Cerebellar nuclear complex (tissue), 1 donor: ENCODE data around the gene CEP85L.
"Not testable (repeated sequence)": the region's sequence is repeated elsewhere in the genome, so short reads cannot be mapped to it uniquely, and the experiment has no call there.

ENCODE experiments used
- DNase-seq, 2 experiments: peaks; one replicate each; lab custom pipeline; 2025; lab: John Stamatoyannopoulos, UW

The CEP85L gene

GRCh38 chr6:118500130-118501015 is 151.0 kb downstream of the CEP85L start:
- DNase-seq, result no peak

GRCh38 chr6:118495485-118496280 is 155.7 kb downstream of the CEP85L start:
- no peak for DNase-seq

DNA sequence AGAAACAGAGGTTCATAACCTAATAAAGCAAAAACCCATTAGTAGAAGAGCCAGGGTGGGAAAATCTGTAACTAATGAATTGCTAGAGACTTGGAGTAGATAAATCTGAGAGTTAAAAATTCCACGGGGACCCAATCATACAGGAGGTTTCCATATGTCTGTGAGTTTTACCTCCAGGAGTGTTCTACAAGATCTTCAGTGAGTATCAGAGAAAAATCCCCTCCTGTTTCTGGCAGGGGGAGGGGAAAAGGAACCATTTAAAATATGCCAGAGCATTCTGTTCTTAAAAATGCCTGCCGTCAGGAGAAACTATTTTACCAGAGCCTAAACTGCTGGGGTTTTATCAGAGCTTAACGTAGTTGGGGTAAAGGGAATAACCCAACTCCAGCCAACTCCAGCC is 157.3 kb downstream of the CEP85L start:
- no peak for DNase-seq

DNA sequence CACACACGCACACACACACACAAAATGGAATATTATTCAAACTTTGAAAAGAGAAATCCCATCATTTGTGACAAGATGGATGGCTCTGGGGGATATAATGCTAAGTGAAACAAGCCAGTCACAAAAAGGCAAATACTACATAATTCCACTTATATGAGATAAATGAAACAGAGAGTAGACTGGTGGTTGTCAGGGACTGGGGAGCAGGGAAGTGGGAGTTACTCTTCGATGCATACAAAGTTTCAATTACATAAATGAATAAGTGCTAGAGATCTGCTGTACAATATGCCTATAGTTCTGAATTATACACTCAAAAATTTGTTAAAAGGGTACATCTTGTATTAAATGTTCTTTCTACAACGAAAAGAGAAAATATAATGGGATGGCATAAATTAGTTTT is 161.4 kb downstream of the CEP85L start:
- DNase-seq, result no peak

DNA sequence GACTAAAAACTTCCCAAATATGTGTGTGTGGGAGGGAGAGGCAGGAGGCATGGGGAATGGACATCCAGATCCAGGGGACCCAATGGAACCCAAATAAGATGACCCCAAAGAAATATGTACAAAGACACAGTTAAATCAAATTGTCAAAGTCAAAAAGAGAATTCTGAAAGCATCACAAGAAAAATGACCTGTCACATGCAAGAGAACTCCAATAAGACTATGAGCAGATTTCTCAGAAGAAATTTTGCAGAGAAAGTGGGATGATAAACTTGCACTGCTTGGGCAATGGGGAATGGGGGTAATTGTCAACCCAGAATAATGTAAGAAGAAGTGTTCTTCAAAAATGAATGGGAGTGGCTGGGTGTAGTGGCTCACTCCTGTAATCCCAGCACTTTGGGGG is 162.8 kb downstream of the CEP85L start:
- no peak for DNase-seq

GRCh38 chr6:118485601-118486550 is 165.5 kb downstream of the CEP85L start:
- DNase-seq, result no peak

GRCh38 chr6:118476551-118476950 is 174.8 kb downstream of the CEP85L start:
- DNase-seq, result no peak

DNA sequence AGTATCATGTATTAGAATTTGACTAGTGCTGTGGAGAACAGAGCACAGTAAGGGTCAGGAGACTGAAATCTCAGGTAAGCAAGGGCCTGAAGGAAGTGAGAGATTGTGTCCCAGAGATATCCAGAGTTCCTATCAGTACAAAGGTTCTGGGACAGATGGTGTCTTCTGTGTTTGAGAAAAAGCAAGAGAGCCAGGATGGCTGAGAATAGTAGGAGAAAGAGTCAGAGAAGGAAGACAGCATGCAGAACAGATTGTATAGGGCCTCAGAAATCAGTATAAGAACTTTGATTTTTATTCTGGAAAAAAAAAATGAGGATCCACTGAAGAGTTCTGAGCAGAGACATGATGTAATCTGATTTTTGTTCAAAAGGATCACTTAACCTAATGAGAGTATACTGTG is 178.1 kb downstream of the CEP85L start:
- no peak for DNase-seq

DNA sequence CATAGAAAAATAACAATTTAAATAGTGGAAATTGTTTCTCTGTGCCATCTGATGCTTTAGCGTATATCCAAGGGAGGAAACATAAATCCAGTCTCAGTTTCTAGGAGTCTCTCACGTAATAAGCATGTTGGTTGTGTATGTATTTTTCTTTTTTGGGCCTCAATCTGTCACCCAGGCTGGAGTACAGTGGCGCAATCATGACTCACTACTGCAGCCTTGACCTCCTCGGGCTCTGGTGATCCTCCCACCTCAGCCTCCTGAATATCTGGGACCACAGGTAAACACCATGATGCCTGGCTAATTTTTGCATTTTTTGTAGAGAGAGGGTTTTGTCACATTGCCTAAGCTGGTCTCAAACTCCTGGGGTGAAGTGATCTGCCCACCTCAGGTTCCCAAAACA is 181.9 kb downstream of the CEP85L start:
- DNase-seq, result no peak

GRCh38 chr6:118468682-118469465 is 182.5 kb downstream of the CEP85L start:
- DNase-seq, result no peak

DNA sequence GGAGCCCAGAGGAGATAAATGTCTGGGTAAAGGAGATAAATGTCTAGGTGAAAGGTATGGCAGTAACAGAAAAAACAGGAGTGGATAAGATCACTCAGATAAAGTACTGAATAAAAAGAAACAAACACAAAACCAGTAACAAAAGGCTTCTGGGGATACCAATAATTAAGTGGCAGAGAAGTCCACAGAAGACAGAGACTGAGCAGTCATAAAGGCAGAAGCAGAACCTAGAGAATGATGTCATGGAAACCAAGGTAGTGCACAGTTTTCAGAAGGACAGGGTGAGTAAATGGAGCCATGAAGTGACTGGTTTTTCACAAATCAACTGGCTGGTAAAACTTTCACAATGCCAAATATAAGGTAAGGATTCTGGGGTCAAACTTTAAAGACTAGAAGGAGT is 184.2 kb downstream of the CEP85L start:
- no peak for DNase-seq

- no peak for DNase-seq
Measured at GRCh38 chr6:118464620-118465019, 186.8 kb downstream of the CEP85L start.

GRCh38 chr6:118460958-118461470 is 190.4 kb downstream of the CEP85L start:
- DNase-seq, result no peak

DNA sequence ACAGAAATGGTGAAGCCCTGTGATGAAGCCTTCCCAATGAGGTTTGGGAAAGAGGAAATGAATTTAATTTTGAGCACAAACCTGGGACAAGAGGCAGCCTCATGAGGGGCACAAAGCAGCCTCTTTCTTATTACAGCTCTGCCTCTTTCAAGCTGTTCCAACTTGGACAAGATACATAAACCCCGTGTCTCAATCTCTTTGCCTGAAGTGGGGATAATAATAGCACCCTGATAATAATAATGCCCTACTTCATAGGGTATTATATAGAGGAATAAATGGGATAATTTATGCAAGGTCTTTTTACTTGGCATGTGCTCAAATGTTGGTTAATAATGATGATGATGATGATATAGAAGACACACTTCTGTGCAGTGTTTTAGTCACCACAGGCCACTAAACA is 194.4 kb downstream of the CEP85L start:
- DNase-seq, result no peak

- no peak for DNase-seq
Measured at GRCh38 chr6:118451839-118452238, 199.6 kb downstream of the CEP85L start.

- DNase-seq, result no peak
Measured at GRCh38 chr6:118444796-118445195, 206.6 kb downstream of the CEP85L start.

GRCh38 chr6:118436482-118436881 is 214.9 kb downstream of the CEP85L start:
- DNase-seq, result no peak

GRCh38 chr6:118434147-118434546 is 217.2 kb downstream of the CEP85L start:
- DNase-seq, result not testable (repeated sequence)

- DNase-seq, result not testable (repeated sequence)
Measured at GRCh38 chr6:118421312-118421711, 230.1 kb downstream of the CEP85L start.

GRCh38 chr6:118419448-118420394 is 231.7 kb downstream of the CEP85L start:
- no peak for DNase-seq
